Measurements from ENCODE around the gene FGA. TPM values are rescaled to one million over a fixed set of nuclear protein-coding genes. Genes with fewer than 3 reads are reported as not detected.

The FGA gene
- total RNA-seq, 4 donors from 2014 or later: not detected

DNA sequence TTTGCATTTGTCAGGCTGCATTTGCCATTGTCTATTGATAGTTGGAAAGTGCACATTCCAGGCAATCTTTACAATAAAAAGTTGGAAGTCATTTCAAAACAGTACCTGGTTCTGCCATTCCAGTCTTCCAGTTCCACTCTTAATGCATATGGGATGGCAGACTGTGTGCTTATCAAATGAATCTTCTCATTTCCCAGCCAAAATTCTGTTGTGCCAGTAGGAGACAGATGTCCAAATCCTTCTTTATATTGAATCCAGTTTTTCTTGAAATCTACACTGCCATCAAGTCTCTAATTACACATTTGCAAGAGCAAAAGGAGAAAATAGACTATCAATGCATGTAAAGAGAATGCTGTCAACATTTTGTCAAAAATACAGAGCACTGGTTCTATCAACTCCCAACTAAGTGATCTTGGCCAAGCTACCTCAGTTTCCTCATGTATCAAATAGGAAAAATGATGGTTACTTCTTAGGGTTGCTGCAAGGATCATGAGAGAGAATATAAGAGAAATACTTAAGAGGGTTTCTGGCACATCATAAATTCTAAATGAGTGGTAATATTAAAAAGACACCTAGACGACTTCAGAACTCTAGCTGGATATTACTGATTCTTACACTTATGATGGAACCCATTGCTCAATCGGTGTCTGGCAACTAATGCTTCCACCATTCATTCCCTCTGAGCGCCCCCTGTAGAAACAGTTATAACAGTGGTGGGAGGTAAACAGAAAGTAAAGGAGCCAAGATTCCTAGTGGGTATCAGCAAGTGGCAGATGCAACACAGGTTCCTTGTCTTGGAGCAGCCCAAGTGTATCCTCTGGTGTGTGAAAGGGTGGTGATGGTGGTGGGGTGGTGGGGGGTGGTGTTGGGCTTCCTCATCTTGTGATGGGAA is 18.1 kb upstream of the FGA start:
- ATAC-seq (ENCODE audit: low FRiP score) (no peak), DNase-seq (ENCODE audit: low spot score) (no peak)
- TF ChIP-seq, protein P1, sequence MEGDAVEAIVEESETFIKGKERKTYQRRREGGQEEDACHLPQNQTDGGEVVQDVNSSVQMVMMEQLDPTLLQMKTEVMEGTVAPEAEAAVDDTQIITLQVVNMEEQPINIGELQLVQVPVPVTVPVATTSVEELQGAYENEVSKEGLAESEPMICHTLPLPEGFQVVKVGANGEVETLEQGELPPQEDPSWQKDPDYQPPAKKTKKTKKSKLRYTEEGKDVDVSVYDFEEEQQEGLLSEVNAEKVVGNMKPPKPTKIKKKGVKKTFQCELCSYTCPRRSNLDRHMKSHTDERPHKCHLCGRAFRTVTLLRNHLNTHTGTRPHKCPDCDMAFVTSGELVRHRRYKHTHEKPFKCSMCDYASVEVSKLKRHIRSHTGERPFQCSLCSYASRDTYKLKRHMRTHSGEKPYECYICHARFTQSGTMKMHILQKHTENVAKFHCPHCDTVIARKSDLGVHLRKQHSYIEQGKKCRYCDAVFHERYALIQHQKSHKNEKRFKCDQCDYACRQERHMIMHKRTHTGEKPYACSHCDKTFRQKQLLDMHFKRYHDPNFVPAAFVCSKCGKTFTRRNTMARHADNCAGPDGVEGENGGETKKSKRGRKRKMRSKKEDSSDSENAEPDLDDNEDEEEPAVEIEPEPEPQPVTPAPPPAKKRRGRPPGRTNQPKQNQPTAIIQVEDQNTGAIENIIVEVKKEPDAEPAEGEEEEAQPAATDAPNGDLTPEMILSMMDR (IDR thresholded peaks at IDR 0.05): no peak

DNA sequence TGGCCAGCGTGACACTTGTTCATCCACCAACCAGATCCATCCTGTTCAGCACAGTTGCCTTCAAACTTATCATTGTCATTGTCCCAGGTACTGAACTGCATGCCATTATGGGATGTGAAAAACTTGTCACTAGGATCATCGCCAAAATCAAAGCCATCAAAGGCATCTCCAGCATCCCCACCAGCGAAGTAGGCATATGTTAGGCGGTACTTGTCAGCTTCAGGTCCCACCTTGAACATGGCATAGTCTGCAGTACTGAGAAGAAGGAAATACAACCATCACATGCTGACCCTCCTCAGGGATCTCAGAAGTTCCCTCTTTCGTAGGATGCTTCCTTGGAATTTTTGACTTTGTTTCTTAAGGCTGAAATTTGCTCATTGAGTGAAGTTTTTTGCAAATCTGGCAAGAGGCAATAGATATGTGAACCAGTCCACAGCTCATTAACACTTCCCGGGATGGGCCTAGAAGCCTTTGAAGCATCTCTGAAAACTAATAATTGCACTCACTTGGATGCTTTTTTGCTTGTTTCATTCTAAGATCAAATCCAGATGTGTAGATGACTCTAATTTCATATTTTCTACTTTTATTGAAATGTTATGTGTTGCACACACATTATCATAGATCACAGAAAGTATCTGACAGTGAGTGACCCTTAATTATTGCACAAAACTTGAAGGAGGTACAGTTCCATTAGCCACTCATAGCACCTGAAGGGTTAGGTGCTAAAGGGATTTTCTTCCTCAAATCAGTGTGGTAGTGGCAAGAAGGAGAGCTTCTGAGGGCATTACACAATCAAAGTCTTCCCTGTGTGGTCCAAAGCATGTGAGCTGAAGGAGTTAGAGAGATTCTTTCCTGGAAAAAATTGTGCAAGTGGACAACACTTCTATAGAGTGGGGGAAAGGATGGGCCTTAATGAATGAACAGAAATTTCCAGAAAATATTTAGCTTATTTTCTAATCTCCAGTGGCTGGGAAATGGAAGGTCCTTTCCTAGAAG is 16.5 kb upstream of the FGA start:
- DNase-seq (ENCODE audit: low spot score): no peak
- no peak for ATAC-seq (ENCODE audit: low FRiP score)
- TF ChIP-seq, protein P1 (IDR thresholded peaks at IDR 0.05): no peak

DNA sequence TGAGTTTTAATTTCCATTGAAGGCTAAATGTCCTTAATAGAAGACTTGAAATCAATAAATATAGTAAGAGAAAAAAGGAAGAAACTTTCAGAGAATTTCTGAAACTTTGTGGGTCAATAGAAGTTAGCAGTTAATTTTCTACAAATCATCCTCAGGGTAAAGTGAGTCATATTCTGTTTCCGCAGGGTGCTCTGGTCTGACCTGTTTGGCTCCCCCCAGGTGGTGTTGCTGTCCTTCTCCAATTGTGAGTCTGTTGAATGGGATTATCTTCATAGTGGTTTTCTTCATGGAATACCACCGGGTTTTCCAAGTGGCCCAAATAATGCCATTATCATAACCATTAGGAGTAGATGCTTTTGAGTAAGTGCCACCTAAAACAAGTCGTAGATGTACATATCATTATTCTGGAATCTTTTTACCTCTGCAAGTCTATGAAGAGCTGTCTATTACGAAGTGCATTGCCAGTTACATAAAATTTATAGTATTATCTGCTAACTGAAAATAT is 14.2 kb upstream of the FGA start:
- ATAC-seq (ENCODE audit: low FRiP score): no peak
- TF ChIP-seq, protein P1 (IDR thresholded peaks at IDR 0.05): no peak
- no peak for DNase-seq (ENCODE audit: low spot score)

DNA sequence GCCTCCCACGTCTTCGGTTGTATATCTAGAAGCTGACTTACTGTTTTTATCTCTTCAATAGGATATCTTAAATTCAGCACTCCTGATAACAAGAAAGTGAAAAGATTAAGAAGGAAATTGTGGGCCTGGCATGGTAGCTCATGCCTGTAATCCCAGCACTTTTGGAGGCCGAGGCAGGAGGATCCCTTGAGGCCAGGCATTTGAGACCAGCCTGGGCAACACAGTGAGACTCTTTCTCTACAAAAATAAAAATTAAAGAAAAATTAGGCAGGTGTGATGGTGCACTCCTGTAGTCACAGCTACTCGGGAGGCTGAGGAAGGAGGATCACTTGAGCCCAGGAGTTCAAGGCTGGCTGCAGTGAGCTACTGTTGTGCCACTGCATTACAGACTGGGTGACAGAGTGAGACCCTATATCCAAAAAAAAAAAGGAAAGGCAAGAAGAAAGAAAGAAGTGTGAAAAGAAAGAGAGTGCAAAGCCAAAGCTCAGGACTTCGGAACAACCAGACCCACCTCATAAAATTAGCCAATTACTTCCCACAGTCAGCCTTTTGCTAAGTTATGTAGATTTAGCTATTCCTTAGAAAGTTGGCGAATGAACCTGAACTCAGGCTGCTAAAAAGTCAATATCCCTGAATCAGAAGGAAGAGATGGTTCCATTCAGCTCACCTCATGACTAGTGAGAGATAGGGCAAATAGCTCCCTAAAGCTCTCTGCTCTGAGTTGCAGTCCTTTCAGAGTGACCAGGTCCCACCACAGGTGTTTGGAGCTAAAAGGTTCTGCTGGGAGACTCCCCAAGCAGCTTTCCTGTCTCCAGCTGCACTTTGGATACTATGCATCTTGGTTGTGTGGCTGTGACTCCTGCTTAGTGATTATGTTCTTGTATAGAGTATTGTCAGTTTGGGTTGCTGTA is 12.7 kb upstream of the FGA start:
- TF ChIP-seq, protein P1 (IDR thresholded peaks at IDR 0.05): no peak
- no peak for ATAC-seq (ENCODE audit: low FRiP score)
- DNase-seq (ENCODE audit: low spot score): no peak

DNA sequence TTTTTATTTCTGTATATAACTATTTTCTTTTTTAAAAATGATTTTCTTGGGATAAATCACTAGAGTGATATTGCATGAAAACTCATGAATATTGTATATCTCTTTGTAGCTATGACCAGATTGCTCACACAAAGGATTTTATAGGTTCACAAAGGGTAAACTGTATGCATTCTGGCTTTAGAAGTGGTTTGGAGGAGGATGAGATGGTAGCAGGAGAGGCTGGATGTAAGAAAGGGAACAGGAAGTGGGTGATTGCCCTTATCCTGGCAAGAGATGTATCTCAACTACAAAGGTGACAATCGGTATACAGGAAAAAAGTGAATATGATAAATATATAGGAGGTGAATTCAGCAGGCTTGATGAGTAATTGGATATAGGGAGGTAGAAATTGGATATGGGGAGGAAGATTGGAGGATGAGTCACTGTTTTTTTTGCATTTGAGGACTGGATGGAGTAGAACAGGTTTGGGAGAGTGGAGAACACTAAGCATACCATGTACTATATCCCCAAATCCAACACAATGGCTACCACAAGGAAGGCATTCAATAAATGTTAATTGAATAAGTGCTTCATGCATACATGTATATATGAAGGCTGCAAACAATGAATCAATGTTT is 12.0 kb upstream of the FGA start:
- ATAC-seq (ENCODE audit: low FRiP score) (no peak), DNase-seq (ENCODE audit: low spot score) (no peak)
- TF ChIP-seq, protein P1 (IDR thresholded peaks at IDR 0.05): no peak

Data from omental fat pad (tissue), 4 donors.